Tibial artery (tissue), 4 donors: ENCODE results near the gene MAPRE2.
"Not testable (repeated sequence)": the region's sequence is repeated elsewhere in the genome, so short reads cannot be mapped to it uniquely, and the experiment has no call there.

Experiments
- DNase-seq, 2 donors: peaks; one replicate each; pipeline ENCODE4 v3.0.0-alpha.2; 2019
- H3K27ac ChIP-seq, 2 donors: fragments of 200-600 bp; sonication (generic) in 1 of 2; 1 replicate in 1 of 2; 2 replicates in 1 of 2; pipeline ENCODE4 v1.5.1; 2018 to 2019; ENCODE audit warnings: mild to moderate bottlenecking in 1 of 2
- H3K27me3 ChIP-seq, 2 donors: fragments of 200-600 bp; sonication (generic) in 1 of 2; one replicate each; pipeline versions ENCODE4 v1.5.1 to v1.6.0; 2016 to 2019
- H3K36me3 ChIP-seq, 3 donors: fragments of 200-600 bp; sonication (generic) in 2 of 3; one replicate each; pipeline ENCODE4 v1.5.1; 2016 to 2019; ENCODE audit warnings: mild to moderate bottlenecking in 2 of 3
- H3K4me1 ChIP-seq, 4 donors: fragments of 200-600 bp; sonication (generic) in 2 of 4; 1 replicate in 3 of 4; 2 replicates in 1 of 4; pipeline ENCODE4 v1.5.1; 2016 to 2019
- H3K4me3 ChIP-seq, 2 donors: fragments of 200-600 bp; sonication (generic) in 1 of 2; 1 replicate in 1 of 2; 2 replicates in 1 of 2; pipeline ENCODE4 v1.5.1; 2018 to 2019; ENCODE audit warnings: mild to moderate bottlenecking in 2 of 2
- H3K9me3 ChIP-seq, 3 donors: fragments of 200-600 bp; sonication (generic) in 1 of 3; one replicate each; pipeline ENCODE4 v1.5.1; 2016 to 2019
- CTCF ChIP-seq, 2 experiments: fragments of 200-600 bp in 1 of 2; fragments of 450-650 bp in 1 of 2; IDR thresholded peaks; one replicate each; pipeline ENCODE4 v1.5.1; 2017 to 2019; ENCODE audit warnings: antibody characterized with exemption in 2 of 2, mild to moderate bottlenecking in 1 of 2, moderate library complexity in 1 of 2
- intact Hi-C: fragments of 100-400 bp; cut with DNase I; formaldehyde crosslinking; loops from one replicate; pipeline ENCODE4 v1.15.0; 2023; ENCODE audit warnings: low total_unique reads

Gene MAPRE2

DNA sequence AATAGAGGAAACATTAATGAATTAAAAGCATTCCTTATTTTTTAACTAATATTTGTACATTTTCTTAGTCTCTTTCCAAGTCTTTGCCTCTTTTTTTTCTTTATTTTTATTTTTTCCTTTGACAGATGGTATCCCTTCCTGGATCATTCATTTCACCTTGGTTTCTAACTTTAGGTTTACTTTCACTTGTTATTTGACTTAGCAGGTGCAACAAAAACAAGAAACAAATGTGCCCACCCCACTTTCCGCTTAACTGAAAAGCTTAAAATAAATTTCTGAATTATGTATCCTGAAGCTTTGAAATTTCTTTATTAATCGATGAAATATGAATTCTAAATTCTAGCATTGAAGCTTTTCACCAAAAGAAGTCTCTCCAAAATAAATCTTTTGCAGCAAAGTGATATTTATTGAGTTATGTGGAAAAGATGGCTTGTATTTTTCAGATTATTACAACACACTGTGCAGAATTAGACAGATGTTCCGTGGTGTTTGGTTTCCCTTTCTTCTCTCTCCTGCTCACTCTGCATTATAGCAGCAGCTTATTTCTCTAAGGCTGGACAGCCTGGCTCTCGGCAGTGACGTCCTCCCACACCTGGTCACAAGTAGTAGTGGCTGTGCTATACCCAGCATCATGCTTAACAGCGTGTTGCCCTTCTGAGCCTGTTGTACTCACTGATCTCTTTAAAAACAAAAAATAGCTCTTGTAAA lies 100.5 kb downstream of the MAPRE2 start:
- no peak for DNase-seq
- intact Hi-C loops = loop anchor here (5.0 to 10.0 kb wide), 2 partner anchors 134 to 277 kb away; no protein-coding TSS in a partner anchor
- Histone ChIP-seq H3K27me3 (no peaks in the 10 kb centered on the region), H3K36me3 (peaks cover 17 to 57% (median 19%) of the 10 kb centered on the region in 3 donors), H3K4me1 (peaks cover 0 to 14% (median 4%) of the 10 kb centered on the region in 4 donors), H3K9me3 (no peaks in the 10 kb centered on the region), H3K27ac (no peak overlapping the region), H3K4me3 (no peak overlapping the region)
- TF ChIP-seq CTCF (IDR thresholded peaks at IDR 0.05) = no peak

- Histone ChIP-seq H3K4me3 (no peak overlapping the region), H3K27ac (no peak overlapping the region), H3K36me3 (peaks cover 12 to 52% (median 14%) of the 10 kb centered on the region in 3 donors), H3K27me3 (no peaks in the 10 kb centered on the region), H3K9me3 (no peaks in the 10 kb centered on the region), H3K4me1 (peaks cover 0 to 14% (median 4%) of the 10 kb centered on the region in 4 donors)
- intact Hi-C loops = loop anchor here (5.0 to 10.0 kb wide), 2 partner anchors 135 to 277 kb away; no protein-coding TSS in a partner anchor
- no peak for DNase-seq
- no peak for TF ChIP-seq CTCF (IDR thresholded peaks at IDR 0.05)
Measured at GRCh38 chr18:35142275-35142615, 101.0 kb downstream of the MAPRE2 start.

GRCh38 chr18:35143622-35144596 lies 102.7 kb downstream of the MAPRE2 start:
- intact Hi-C loops = loop anchor here (5.0 to 10.0 kb wide), 2 partner anchors 137 to 279 kb away; no protein-coding TSS in a partner anchor
- Histone ChIP-seq H3K27ac (peak overlapping the region in 1 of 2 donors; percentile 10), H3K27me3 (no peaks in the 10 kb centered on the region), H3K36me3 (peaks cover 6 to 37% (median 14%) of the 10 kb centered on the region in 3 donors), H3K9me3 (no peaks in the 10 kb centered on the region), H3K4me1 (peaks cover 0 to 14% (median 4%) of the 10 kb centered on the region in 4 donors), H3K4me3 (no peak overlapping the region)
- peak; percentile 40 to 69 for DNase-seq
- peak; percentile 79 to 80 for TF ChIP-seq CTCF (IDR thresholded peaks at IDR 0.05)

DNA sequence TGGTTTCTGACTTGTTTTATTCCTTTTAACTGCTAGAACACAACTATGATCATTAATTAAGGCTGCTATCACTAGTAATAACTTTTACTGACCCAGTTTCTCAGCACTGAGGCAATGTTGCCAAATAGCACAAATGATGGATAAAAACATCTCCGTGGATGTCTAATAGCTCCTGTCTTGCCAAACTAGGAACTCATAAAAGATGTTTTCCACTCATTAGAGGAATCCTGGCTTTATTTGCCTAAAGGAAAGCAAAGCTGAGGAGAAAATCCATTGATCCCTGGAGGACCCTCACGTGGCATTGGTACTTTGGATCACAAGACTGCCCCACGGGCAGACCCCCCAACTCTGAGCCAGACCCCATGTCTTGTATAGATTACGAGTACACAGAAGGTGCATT lies 103.5 kb downstream of the MAPRE2 start:
- DNase-seq = no peak
- H3K4me1 ChIP-seq = peaks cover 0 to 14% (median 4%) of the 10 kb centered on the region in 4 donors
- H3K36me3 ChIP-seq = peaks cover 6 to 29% (median 13%) of the 10 kb centered on the region in 3 donors
- intact Hi-C loops = loop anchor here (5.0 to 10.0 kb wide), 2 partner anchors 137 to 280 kb away; no protein-coding TSS in a partner anchor
- H3K27ac ChIP-seq = peak overlapping the region in 1 of 2 donors; percentile 10
- H3K27me3 ChIP-seq = no peaks in the 10 kb centered on the region
- H3K4me3 ChIP-seq = no peak overlapping the region
- H3K9me3 ChIP-seq = no peaks in the 10 kb centered on the region
- TF ChIP-seq CTCF (IDR thresholded peaks at IDR 0.05) = no peak

GRCh38 chr18:35150195-35150594 lies 109.0 kb downstream of the MAPRE2 start:
- H3K4me1 ChIP-seq, H3K36me3 ChIP-seq, DNase-seq, intact Hi-C loops, H3K27me3 ChIP-seq, H3K9me3 ChIP-seq, H3K27ac ChIP-seq, H3K4me3 ChIP-seq: not testable (repeated sequence)
